ENCODE results near the gene ZBTB39. TPM values are rescaled to one million over a fixed set of nuclear protein-coding genes. Genes with fewer than 3 reads are reported as not detected.

ZBTB39 gene
- total and polyA plus RNA-seq, 2 experiments from 2014 or later: 1.5 to 3.9 TPM

GRCh38 chr12:56998981-56999380 lies 7.4 kb downstream of the ZBTB39 start:
- peaks cover 22% of the 10 kb centered on the region; the same call in 1 of the 2 replicates for H3F3A ChIP-seq (ENCODE audit: insufficient read depth)
- in situ Hi-C loops (cut with MboI): no loop called here

DNA sequence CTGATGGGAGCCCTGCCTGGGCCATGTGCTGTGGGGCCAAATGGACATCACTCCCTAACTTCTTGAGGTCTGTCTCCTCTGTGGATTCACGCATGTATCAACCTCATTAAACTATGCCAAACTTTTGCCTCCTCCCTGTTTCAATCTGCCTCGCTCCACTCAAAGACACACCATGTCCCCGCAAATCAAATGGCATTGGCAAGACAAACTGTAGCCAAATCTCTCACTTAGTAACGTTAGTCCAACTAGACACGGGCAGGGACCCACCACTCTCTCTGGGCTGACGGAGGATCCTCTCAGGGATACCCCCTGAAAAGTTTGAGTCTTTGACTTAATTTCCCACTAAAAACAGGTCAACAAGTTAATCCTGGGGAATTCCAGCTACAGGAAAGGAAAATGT lies 8.0 kb downstream of the ZBTB39 start:
- Histone ChIP-seq H2AFZ (no peak overlapping the region), H3K9me3 (ENCODE audit: low read depth) (no peaks in the 10 kb centered on the region), H4K20me1 (ENCODE audit: insufficient read depth) (no peaks in the 10 kb centered on the region; the same call in 1 of the 2 replicates), H3K27me3 (replicated peaks; ENCODE audit: insufficient read depth) (no peaks in the 10 kb centered on the region), H3K36me3 (ENCODE audit: low read depth) (peaks cover 8% of the 10 kb centered on the region; the same call in 1 of the 2 replicates), H3K27ac (no peak overlapping the region), H3K9me2 (ENCODE audit: insufficient read depth) (no peaks in the 10 kb centered on the region), H3K4me2 (ENCODE audit: unreplicated experiment) (no peak overlapping the region), H3K4me1 (ENCODE audit: insufficient read depth) (peaks cover 11% of the 10 kb centered on the region), H3K4me3 (no peak overlapping the region), H3K79me2 (ENCODE audit: insufficient read depth) (peaks cover 36% of the 10 kb centered on the region), H3K9ac (no peak overlapping the region), H3F3A (ENCODE audit: insufficient read depth) (peaks cover 22% of the 10 kb centered on the region; the same call in 1 of the 2 replicates)
- 86 to 89% methylated on average over 6 of the region's 6 CpGs for WGBS, 2 experiments (ENCODE audit: low coverage in 1 of 2, low lambda C conversion rate in 2 of 2, missing lambda C conversion rate in 2 of 2)
- no peak for DNase-seq
- TF ChIP-seq EZH2 (IDR thresholded peaks at IDR 0.05; ENCODE audit: insufficient read depth, poor library complexity, severe bottlenecking) (no peak), EZH2phosphoT487 (IDR thresholded peaks at IDR 0.05; ENCODE audit: insufficient read depth, low read depth) (no peak)
- in situ Hi-C loops (cut with MboI): no loop called here

More at GRCh38 chr12:56998981-56999380, 7.4 kb downstream of the ZBTB39 start:
- Histone ChIP-seq H3K79me2 (ENCODE audit: insufficient read depth) (peaks cover 43% of the 10 kb centered on the region), H3K4me2 (ENCODE audit: unreplicated experiment) (no peak overlapping the region), H3K36me3 (ENCODE audit: low read depth) (peaks cover 8% of the 10 kb centered on the region; the same call in 1 of the 2 replicates), H3K4me1 (ENCODE audit: insufficient read depth) (peaks cover 11% of the 10 kb centered on the region), H3K4me3 (no peak overlapping the region), H3K9me3 (ENCODE audit: low read depth) (no peaks in the 10 kb centered on the region), H3K9ac (no peak overlapping the region), H2AFZ (no peak overlapping the region), H3K27ac (no peak overlapping the region), H3K9me2 (ENCODE audit: insufficient read depth) (no peaks in the 10 kb centered on the region), H3K27me3 (replicated peaks; ENCODE audit: insufficient read depth) (no peaks in the 10 kb centered on the region), H4K20me1 (ENCODE audit: insufficient read depth) (no peaks in the 10 kb centered on the region; the same call in 1 of the 2 replicates)
- WGBS, 2 experiments (ENCODE audit: low coverage in 1 of 2, low lambda C conversion rate in 2 of 2, missing lambda C conversion rate in 2 of 2): 71 to 72% methylated on average over 4 of the region's 4 CpGs
- no peak for TF ChIP-seq EZH2 (IDR thresholded peaks at IDR 0.05; ENCODE audit: insufficient read depth, poor library complexity, severe bottlenecking)
- TF ChIP-seq EZH2phosphoT487 (IDR thresholded peaks at IDR 0.05; ENCODE audit: insufficient read depth, low read depth): no peak
- no peak for DNase-seq

DNA sequence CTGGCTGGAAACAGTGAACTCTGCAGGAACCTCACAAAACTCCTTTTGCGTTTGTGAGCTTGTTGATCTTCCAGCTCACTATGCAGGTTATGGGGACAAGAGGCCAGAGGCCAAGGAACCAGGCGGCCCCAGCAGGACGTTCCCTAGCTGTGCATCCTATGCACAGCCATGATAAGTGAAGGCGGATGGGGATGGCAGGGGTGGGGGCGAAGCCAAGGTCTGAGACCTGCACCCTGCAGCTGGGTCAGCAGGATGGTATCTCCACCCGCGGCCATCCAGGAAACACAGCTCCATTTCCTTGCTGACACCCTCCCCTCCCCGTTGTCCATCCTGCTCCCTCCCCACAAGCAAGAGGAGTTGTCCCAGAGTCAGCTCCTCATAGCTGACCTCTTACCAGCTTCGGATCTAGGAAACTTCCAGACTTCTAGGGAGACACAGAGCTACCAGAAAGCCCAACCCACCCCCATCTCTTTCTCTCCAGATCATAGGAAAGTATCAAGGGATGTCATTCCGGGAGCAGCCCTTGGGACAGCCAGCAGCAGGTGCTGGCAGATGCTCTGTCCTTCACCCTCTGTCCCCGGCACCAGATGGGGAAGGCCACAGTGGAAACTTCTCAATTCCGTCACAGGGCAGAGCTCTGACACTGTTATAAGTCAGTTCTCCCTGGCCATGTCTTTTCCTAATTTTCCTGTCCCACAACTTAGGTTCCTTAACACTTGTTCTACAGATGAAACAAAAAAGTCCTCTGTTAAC lies 9.4 kb downstream of the ZBTB39 start:
- Histone ChIP-seq H3K4me3 (no peak overlapping the region), H3K9ac (no peak overlapping the region), H2AFZ (no peak overlapping the region), H3K4me1 (ENCODE audit: insufficient read depth) (peaks cover 11% of the 10 kb centered on the region), H3F3A (ENCODE audit: insufficient read depth) (peaks cover 22% of the 10 kb centered on the region; the same call in 1 of the 2 replicates), H3K9me3 (ENCODE audit: low read depth) (no peaks in the 10 kb centered on the region), H3K79me2 (ENCODE audit: insufficient read depth) (peaks cover 23% of the 10 kb centered on the region), H3K27me3 (replicated peaks; ENCODE audit: insufficient read depth) (no peaks in the 10 kb centered on the region), H3K9me2 (ENCODE audit: insufficient read depth) (no peaks in the 10 kb centered on the region), H3K4me2 (ENCODE audit: unreplicated experiment) (no peak overlapping the region), H3K36me3 (ENCODE audit: low read depth) (0 out of 2 replicates have a peak, but pooled peaks cover 3% of the 10 kb centered on the region), H3K27ac (no peak overlapping the region), H4K20me1 (ENCODE audit: insufficient read depth) (no peaks in the 10 kb centered on the region; the same call in 1 of the 2 replicates)
- in situ Hi-C loops (cut with MboI): no loop called here
- TF ChIP-seq EZH2phosphoT487 (IDR thresholded peaks at IDR 0.05; ENCODE audit: insufficient read depth, low read depth): no peak
- no peak for TF ChIP-seq EZH2 (IDR thresholded peaks at IDR 0.05; ENCODE audit: insufficient read depth, poor library complexity, severe bottlenecking)
- WGBS, 2 experiments (ENCODE audit: low coverage in 1 of 2, low lambda C conversion rate in 2 of 2, missing lambda C conversion rate in 2 of 2): 75 to 76% methylated on average over 12 of the region's 12 CpGs
- no peak for DNase-seq

DNA sequence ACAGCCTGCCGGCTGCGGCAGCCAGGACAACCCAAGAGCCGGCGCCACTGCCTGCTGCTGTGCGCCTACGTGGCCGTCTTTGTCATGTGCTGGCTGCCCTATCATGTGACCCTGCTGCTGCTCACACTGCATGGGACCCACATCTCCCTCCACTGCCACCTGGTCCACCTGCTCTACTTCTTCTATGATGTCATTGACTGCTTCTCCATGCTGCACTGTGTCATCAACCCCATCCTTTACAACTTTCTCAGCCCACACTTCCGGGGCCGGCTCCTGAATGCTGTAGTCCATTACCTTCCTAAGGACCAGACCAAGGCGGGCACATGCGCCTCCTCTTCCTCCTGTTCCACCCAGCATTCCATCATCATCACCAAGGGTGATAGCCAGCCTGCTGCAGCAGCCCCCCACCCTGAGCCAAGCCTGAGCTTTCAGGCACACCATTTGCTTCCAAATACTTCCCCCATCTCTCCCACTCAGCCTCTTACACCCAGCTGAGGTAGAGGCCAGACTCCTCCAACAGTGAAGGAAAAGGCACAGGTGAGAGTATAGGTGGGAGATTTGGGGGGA lies 10.3 kb downstream of the ZBTB39 start:
- Histone ChIP-seq H3K9me2 (ENCODE audit: insufficient read depth) (no peaks in the 10 kb centered on the region), H3F3A (ENCODE audit: insufficient read depth) (peaks cover 12% of the 10 kb centered on the region; the same call in 1 of the 2 replicates)

More for the DNA sequence above, 10.3 kb downstream of the ZBTB39 start:
- H3K4me1 ChIP-seq (ENCODE audit: insufficient read depth): peaks cover 11% of the 10 kb centered on the region
- WGBS, 2 experiments (ENCODE audit: low coverage in 1 of 2, low lambda C conversion rate in 2 of 2, missing lambda C conversion rate in 2 of 2): 90 to 92% methylated on average over 11 of the region's 11 CpGs
- H3K4me3 ChIP-seq: no peak overlapping the region
- no peaks in the 10 kb centered on the region; the same call in 1 of the 2 replicates for H3K27me3 ChIP-seq (replicated peaks; ENCODE audit: insufficient read depth)
- peaks cover 15% of the 10 kb centered on the region for H3K79me2 ChIP-seq (ENCODE audit: insufficient read depth)
- H4K20me1 ChIP-seq (ENCODE audit: insufficient read depth): no peaks in the 10 kb centered on the region
- no peak for TF ChIP-seq EZH2 (IDR thresholded peaks at IDR 0.05; ENCODE audit: insufficient read depth, poor library complexity, severe bottlenecking)
- H3K36me3 ChIP-seq (ENCODE audit: low read depth): 0 out of 2 replicates have a peak, but pooled peaks cover 1% of the 10 kb centered on the region
- H3K9ac ChIP-seq: no peak overlapping the region
- DNase-seq: no peak
- no peak overlapping the region for H3K27ac ChIP-seq
- no peak overlapping the region for H3K4me2 ChIP-seq (ENCODE audit: unreplicated experiment)
- no peaks in the 10 kb centered on the region for H3K9me3 ChIP-seq (ENCODE audit: low read depth)
- in situ Hi-C loops (cut with MboI): no loop called here
- H2AFZ ChIP-seq: no peak overlapping the region

Data from GM23248 (cell line).